ENCODE data around the gene KCNC1.

DNA sequence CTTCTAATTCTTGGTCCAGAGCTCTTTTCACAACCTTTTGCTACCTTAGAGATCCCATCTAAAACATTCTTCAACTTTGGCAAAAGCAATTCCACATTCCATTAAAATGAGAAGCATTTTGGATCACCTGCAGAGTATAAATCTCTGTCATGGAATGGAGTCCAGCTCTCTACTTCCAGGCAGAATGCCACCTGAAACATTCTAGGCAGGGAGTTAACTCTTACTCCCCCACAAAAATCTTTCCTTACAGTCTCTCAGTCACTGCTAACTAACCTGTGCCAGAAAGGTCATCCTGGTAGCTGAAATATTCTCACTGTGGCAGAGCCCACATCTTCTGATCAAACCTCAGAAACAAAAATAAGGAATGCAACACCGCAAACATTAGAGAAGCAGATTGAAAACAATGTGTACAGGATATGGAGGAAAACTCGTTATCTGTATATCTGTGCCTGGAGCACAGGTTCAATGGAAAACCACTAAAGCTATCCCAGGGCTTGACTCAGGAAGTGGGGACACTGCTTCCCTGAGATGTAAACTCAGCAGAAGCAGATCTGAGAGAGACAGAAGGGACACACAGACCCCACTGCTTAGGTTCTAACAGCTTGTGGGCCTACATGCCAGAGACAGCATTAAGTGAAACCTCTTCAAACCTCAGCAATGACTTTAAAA is 78.9 kb downstream of the KCNC1 start:
- no peak for TF ChIP-seq POLR2A (IDR thresholded peaks at IDR 0.05; ENCODE audit: low read length)
- TF ChIP-seq GATA1 (IDR thresholded peaks at IDR 0.05; ENCODE audit: low read depth, low read length) = no peak

Data from erythroblast (primary cell).